MCF 10A (cell line): ENCODE measurements around the gene NFE2L2. TPM values are rescaled to one million over a fixed set of nuclear protein-coding genes. Genes with fewer than 3 reads are reported as not detected.

Source experiments
- Bru-seq: library from RNA; stranded (reverse); fragments of 400-500 nt; gene quantifications from one replicate; lab custom pipeline; 2021; lab: Mats Ljungman, UMichigan
- BruChase-seq, 2 experiments: library from RNA; stranded (reverse); fragments of 400-500 nt; gene quantifications; one replicate each; lab custom pipeline; 2021; lab: Mats Ljungman, UMichigan
- BruUV-seq: library from RNA; stranded (reverse); fragments of 400-500 nt; replicated peaks from 2 replicates; lab custom pipeline; 2021; lab: Mats Ljungman, UMichigan
- CTCF ChIA-PET: fragments of 300-600 bp; sonication (Branson Sonifier 250); formaldehyde crosslinking; extraction: SDS; loops from one replicate; lab custom pipeline; 2021; ENCODE audit warnings: antibody characterized with exemption, inconsistent platforms; lab: Yijun Ruan, JAX
- POLR2A ChIA-PET: fragments of 300-600, 350-650 bp; sonication (Branson Sonifier 250); formaldehyde crosslinking; extraction: SDS; loops from one replicate; lab custom pipeline; 2020; ENCODE audit warnings: antibody characterized with exemption, inconsistent platforms; lab: Yijun Ruan, JAX
- DNase-seq: peaks from one replicate; pipeline ENCODE4 v3.0.0-alpha.2; 2018; ENCODE audit not compliant: unreplicated experiment
- H3K27ac Mint-ChIP-seq: one replicate; pipeline ENCODE4 v1.8.0; 2022; ENCODE audit warnings: mild to moderate bottlenecking, low read depth, mixed read lengths; ENCODE audit not compliant: unreplicated experiment
- H3K27me3 Mint-ChIP-seq: one replicate; pipeline ENCODE4 v1.8.0; 2022; ENCODE audit warnings: mixed read lengths; ENCODE audit not compliant: insufficient read depth, unreplicated experiment
- H3K36me3 Mint-ChIP-seq: one replicate; pipeline ENCODE4 v1.8.0; 2022; ENCODE audit warnings: mild to moderate bottlenecking, moderate library complexity, mixed read lengths; ENCODE audit not compliant: insufficient read depth, unreplicated experiment
- H3K4me1 Mint-ChIP-seq: one replicate; pipeline ENCODE4 v1.8.0; 2022; ENCODE audit warnings: mixed read lengths; ENCODE audit not compliant: insufficient read depth, unreplicated experiment
- H3K4me3 Mint-ChIP-seq: one replicate; pipeline ENCODE4 v1.8.0; 2022; ENCODE audit warnings: mild to moderate bottlenecking, moderate library complexity, mixed read lengths; ENCODE audit not compliant: unreplicated experiment
- H3K9me3 Mint-ChIP-seq: one replicate; pipeline ENCODE4 v1.8.0; 2022; ENCODE audit warnings: mixed read lengths; ENCODE audit not compliant: unreplicated experiment
- intact Hi-C: fragments of 100-400 bp; cut with micrococcal nuclease; formaldehyde crosslinking; loops from 2 replicates; pipeline ENCODE4 v1.14.1; 2022
- long read RNA-seq: library from polyadenylated mRNA; stranded (forward); transcript quantifications from one replicate; pipeline ENCODE4 v2.0.0, GENCODE V29; 2022
- total RNA-seq: library from RNA; stranded (reverse); gene quantifications from 2 replicates; pipeline ENCODE4 v1.2.3, GENCODE V29; 2022
- TF ChIP-seq, protein P1 (sequence below): fragments of 200-600 bp; IDR thresholded peaks from one replicate; pipeline ENCODE4 v1.8.0; 2022; ENCODE audit warnings: antibody characterized with exemption, mild to moderate bottlenecking; ENCODE audit not compliant: unreplicated experiment

Gene NFE2L2
- total RNA-seq, result 135 and 180 TPM in 2 replicates
- percentile 99 among the genes with signal in this experiment for Bru-seq, nascent RNA
- percentile 94 among the genes with signal in this experiment for BruChase-seq, experiment 1, labeled RNA remaining after a 6-hour chase
- percentile 98 among the genes with signal in this experiment for BruChase-seq, experiment 2, labeled RNA remaining after a 2-hour chase
- long read RNA-seq, transcript NFE2L2-202 (5 exons, 2,651 nt), result minor isoform, 143 of 614 reads
- long read RNA-seq, transcript NFE2L2-201 (5 exons, 2,853 nt), result major isoform, 418 of 614 reads
- long read RNA-seq, partial matches to known transcripts, result 14 of 614 reads
- long read RNA-seq, other reads (novel, unspliced or antisense), result 38 of 614 reads

DNA sequence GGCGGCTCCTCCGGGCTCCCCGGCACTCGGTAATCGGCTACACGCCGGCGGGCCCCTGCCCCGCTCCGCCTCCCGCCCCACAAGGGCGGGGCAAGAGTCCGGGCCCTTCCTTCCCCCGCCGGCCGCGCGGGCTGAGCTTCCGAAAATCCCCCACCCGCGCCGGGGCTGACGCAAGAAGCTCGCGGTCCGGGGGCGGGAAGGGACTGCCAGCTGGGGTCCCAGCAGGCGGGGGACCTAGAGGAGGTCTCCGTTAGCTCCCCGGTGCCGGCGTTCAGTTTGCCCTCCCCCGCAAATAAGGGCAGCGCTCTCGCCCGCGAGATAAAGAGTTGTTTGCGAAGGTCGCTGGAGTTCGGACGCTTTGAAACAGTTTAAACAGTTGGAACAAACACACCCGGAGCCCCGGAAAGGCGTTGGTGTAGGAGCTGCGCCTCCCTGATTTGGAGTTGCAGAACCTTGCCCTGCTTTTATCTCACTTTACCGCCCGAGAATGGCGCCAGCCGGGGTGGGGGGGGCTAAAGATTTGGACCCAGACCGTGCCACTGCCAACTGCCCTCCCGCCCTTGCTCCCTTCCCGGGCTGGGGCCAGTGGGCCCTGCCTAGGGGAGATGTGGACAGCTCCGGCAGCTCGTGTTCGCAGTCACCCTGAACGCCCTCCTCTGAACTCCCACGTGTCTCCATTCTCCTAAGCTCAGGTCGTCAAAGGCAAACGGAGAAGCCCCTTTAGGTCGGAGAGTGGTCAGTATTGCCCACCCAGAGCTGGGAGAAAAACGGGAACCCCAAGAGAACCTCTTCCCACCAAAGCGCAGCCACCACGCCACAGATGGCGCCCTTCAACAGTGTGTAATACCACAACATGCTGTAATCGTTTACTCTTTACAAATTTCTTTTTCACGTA lies at the start of gene NFE2L2:
TSS of gene NFE2L2 (minus strand) at position 35 of the 895 bp plus-strand sequence. CDS start 151 bp downstream, outside the sequence.
- Mint-ChIP-seq H3K36me3 (peaks cover 7% of the 10 kb centered on the region), H3K27ac (peak within 1 kb of the TSS; percentile 96), H3K9me3 (no peaks in the 10 kb centered on the region), H3K4me1 (peaks cover 28% of the 10 kb centered on the region), H3K27me3 (no peaks in the 10 kb centered on the region), H3K4me3 (peak within 1 kb of the TSS; percentile 89)
- ChIA-PET POLR2A (interaction anchor here (0.6 to 9.7 kb wide), 39 partner anchors 8 to 805 kb away, joined by 3 to 198 read pairs (median 22); partner anchors contain the start of genes AGPS and HNRNPA3), CTCF (interaction anchor here (1.0 to 5.2 kb wide), 20 partner anchors 8 to 151 kb away, joined by 3 to 43 read pairs (median 16); no protein-coding TSS in a partner anchor)
- TSS peak; percentile 72 for BruUV-seq
- TF ChIP-seq, protein P1, sequence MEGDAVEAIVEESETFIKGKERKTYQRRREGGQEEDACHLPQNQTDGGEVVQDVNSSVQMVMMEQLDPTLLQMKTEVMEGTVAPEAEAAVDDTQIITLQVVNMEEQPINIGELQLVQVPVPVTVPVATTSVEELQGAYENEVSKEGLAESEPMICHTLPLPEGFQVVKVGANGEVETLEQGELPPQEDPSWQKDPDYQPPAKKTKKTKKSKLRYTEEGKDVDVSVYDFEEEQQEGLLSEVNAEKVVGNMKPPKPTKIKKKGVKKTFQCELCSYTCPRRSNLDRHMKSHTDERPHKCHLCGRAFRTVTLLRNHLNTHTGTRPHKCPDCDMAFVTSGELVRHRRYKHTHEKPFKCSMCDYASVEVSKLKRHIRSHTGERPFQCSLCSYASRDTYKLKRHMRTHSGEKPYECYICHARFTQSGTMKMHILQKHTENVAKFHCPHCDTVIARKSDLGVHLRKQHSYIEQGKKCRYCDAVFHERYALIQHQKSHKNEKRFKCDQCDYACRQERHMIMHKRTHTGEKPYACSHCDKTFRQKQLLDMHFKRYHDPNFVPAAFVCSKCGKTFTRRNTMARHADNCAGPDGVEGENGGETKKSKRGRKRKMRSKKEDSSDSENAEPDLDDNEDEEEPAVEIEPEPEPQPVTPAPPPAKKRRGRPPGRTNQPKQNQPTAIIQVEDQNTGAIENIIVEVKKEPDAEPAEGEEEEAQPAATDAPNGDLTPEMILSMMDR, result no peak
- intact Hi-C loops, result no loop called here
- peak; percentile 89 for DNase-seq

DNA sequence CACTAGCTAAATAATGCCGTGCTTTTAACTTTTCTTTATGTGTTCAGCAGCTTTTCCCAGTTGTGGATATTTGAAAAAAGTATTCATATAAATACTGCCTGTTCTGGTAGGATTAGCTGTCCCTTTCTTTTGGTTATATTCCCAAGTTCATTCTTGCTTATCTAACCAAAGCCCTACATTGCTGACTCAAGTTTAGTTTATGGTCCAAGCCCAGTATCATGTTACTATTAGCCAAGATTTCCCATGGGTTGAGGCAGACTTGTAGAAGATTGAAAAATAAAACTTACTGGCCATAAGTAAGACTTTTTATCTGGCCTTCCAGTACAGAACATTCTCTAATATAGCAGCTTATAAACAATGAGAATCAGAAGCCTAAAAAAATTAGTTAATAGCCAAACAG lies 49.7 kb upstream of the NFE2L2 start:
- no peaks in the 10 kb centered on the region for H3K27me3 Mint-ChIP-seq
- TF ChIP-seq, protein P1, result no peak
- H3K4me3 Mint-ChIP-seq, result no peak overlapping the region
- no TSS peak for BruUV-seq
- H3K9me3 Mint-ChIP-seq, result no peaks in the 10 kb centered on the region
- H3K4me1 Mint-ChIP-seq, result peaks cover 30% of the 10 kb centered on the region
- H3K27ac Mint-ChIP-seq, result peak overlapping the region; percentile 95
- intact Hi-C loops, result no loop called here
- DNase-seq, result peak; percentile 67
- CTCF ChIA-PET, result interaction anchor here (0.6 to 3.7 kb wide), 10 partner anchors 16 to 150 kb away, joined by 3 to 30 read pairs (median 4); partner anchors contain the start of gene NFE2L2
- POLR2A ChIA-PET, result interaction anchor here (1.0 to 6.9 kb wide), 21 partner anchors 7 to 149 kb away, joined by 3 to 198 read pairs (median 12); partner anchors contain the start of genes AGPS, HNRNPA3 and NFE2L2
- H3K36me3 Mint-ChIP-seq, result peaks cover 7% of the 10 kb centered on the region

DNA sequence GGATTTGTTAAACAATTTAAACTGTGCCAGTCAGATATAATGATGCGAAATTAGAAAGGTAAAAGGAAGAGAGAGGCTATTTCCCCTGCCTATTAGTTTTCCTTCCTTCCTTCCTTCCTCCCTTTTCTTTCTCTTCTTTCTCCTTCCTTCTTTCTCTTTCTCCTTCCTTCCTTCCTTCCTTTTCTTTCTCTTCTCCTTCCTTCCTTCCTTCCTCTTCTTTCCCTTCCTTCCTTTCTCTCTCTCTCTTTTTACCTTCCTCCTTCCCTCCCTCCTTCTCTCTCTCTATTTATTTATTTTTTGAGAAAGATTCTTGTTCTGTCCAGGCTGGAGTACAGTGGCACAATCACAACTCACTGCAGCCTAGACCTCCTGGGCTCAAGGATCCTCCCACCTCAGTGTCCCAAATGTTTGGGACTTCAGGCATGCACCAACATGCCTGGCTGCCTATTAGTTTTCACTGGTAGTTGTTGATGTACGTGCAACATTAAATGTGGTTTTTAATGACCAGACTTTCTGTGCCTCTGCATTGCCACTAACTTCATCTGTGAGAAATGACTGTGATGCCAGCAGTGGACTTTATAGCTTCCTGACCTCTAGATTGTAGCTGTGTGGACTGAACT lies 48.7 kb upstream of the NFE2L2 start:
- H3K27ac Mint-ChIP-seq, result peak overlapping the region; percentile 95
- BruUV-seq, result no TSS peak
- H3K4me3 Mint-ChIP-seq, result no peak overlapping the region
- TF ChIP-seq, protein P1, result no peak
- H3K9me3 Mint-ChIP-seq, result no peaks in the 10 kb centered on the region
- no peaks in the 10 kb centered on the region for H3K27me3 Mint-ChIP-seq
- ChIA-PET CTCF (interaction anchor here (0.6 to 3.7 kb wide), 8 partner anchors 9 to 152 kb away, joined by 3 to 30 read pairs (median 6); partner anchors contain the start of gene NFE2L2), POLR2A (interaction anchor here (0.9 to 6.9 kb wide), 13 partner anchors 8 to 148 kb away, joined by 4 to 198 read pairs (median 15); partner anchors contain the start of genes AGPS and NFE2L2)
- intact Hi-C loops, result no loop called here
- peaks cover 7% of the 10 kb centered on the region for H3K36me3 Mint-ChIP-seq
- peaks cover 30% of the 10 kb centered on the region for H3K4me1 Mint-ChIP-seq
- DNase-seq, result peak; percentile 32
